ENCODE data around the gene CEP104. TPM values are rescaled to one million over a fixed set of nuclear protein-coding genes. Genes with fewer than 3 reads are reported as not detected.

Gene CEP104
- total RNA-seq, 1 experiment from 2014 or later, result 50.8 TPM

GRCh38 chr1:3884966-3885365, 28.0 kb upstream of the CEP104 start:
- no peaks in the 10 kb centered on the region for H3K4me1 ChIP-seq (ENCODE audit: insufficient read depth, low read length, poor library complexity, severe bottlenecking)
- H3K27ac ChIP-seq (ENCODE audit: low read depth, low read length, poor library complexity, severe bottlenecking), result no peak overlapping the region
- no peak for DNase-seq (ENCODE audit: low spot score)
- ChIA-PET POLR2A (ENCODE audit: low non-redundant PET) (no interaction called here), CTCF (no interaction called here)
- no TSS peak for BruUV-seq (replicated peaks)
- peaks cover 13% of the 10 kb centered on the region for H3K36me3 ChIP-seq (ENCODE audit: insufficient read depth, low read length, poor library complexity, severe bottlenecking)
- no peak for TF ChIP-seq CTCF (conservative IDR thresholded peaks at IDR 0.05; ENCODE audit: low read depth, low read length)
- no peak for TF ChIP-seq EZH2 (IDR thresholded peaks at IDR 0.05; ENCODE audit: borderline replicate concordance, low read depth, low read length, poor library complexity, severe bottlenecking)
- no peak overlapping the region for H3K4me3 ChIP-seq (ENCODE audit: low read depth, low read length, poor library complexity, severe bottlenecking)
- no peaks in the 10 kb centered on the region for H3K27me3 ChIP-seq (replicated peaks; ENCODE audit: insufficient read depth, low read depth, low read length, poor library complexity)
- intact Hi-C loops (cut with micrococcal nuclease; ENCODE audit: unreplicated experiment), result no loop called here
- no peaks in the 10 kb centered on the region for H3K9me3 ChIP-seq (ENCODE audit: low read depth, low read length, poor library complexity, severe bottlenecking)

GRCh38 chr1:3883194-3883925, 26.3 kb upstream of the CEP104 start:
- Histone ChIP-seq H3K4me3 (ENCODE audit: low read depth, low read length, poor library complexity, severe bottlenecking) (no peak overlapping the region), H3K27ac (ENCODE audit: low read depth, low read length, poor library complexity, severe bottlenecking) (no peak overlapping the region), H3K36me3 (ENCODE audit: insufficient read depth, low read length, poor library complexity, severe bottlenecking) (peaks cover 4% of the 10 kb centered on the region), H3K4me1 (ENCODE audit: insufficient read depth, low read length, poor library complexity, severe bottlenecking) (no peaks in the 10 kb centered on the region), H3K27me3 (replicated peaks; ENCODE audit: insufficient read depth, low read depth, low read length, poor library complexity) (no peaks in the 10 kb centered on the region), H3K9me3 (ENCODE audit: low read depth, low read length, poor library complexity, severe bottlenecking) (peaks cover 6% of the 10 kb centered on the region)
- TF ChIP-seq EZH2 (IDR thresholded peaks at IDR 0.05; ENCODE audit: borderline replicate concordance, low read depth, low read length, poor library complexity, severe bottlenecking) (no peak), CTCF (conservative IDR thresholded peaks at IDR 0.05; ENCODE audit: low read depth, low read length) (no peak)
- no TSS peak for BruUV-seq (replicated peaks)
- intact Hi-C loops (cut with micrococcal nuclease; ENCODE audit: unreplicated experiment), result no loop called here
- no peak for DNase-seq (ENCODE audit: low spot score)
- POLR2A ChIA-PET (ENCODE audit: low non-redundant PET), result no interaction called here
- CTCF ChIA-PET, result interaction anchor here (0.7 kb wide), 1 partner anchor 1862 kb away, joined by 4 read pairs; no protein-coding TSS in a partner anchor

GRCh38 chr1:3881193-3881480, 24.1 kb upstream of the CEP104 start:
- BruUV-seq (replicated peaks), result no TSS peak
- ChIA-PET CTCF (no interaction called here), POLR2A (ENCODE audit: low non-redundant PET) (no interaction called here)
- Histone ChIP-seq H3K36me3 (ENCODE audit: insufficient read depth, low read length, poor library complexity, severe bottlenecking) (peaks cover 4% of the 10 kb centered on the region), H3K4me3 (ENCODE audit: low read depth, low read length, poor library complexity, severe bottlenecking) (no peak overlapping the region), H3K27ac (ENCODE audit: low read depth, low read length, poor library complexity, severe bottlenecking) (no peak overlapping the region), H3K9me3 (ENCODE audit: low read depth, low read length, poor library complexity, severe bottlenecking) (peaks cover 7% of the 10 kb centered on the region), H3K27me3 (replicated peaks; ENCODE audit: insufficient read depth, low read depth, low read length, poor library complexity) (no peaks in the 10 kb centered on the region), H3K4me1 (ENCODE audit: insufficient read depth, low read length, poor library complexity, severe bottlenecking) (no peaks in the 10 kb centered on the region)
- intact Hi-C loops (cut with micrococcal nuclease; ENCODE audit: unreplicated experiment), result no loop called here
- TF ChIP-seq CTCF (conservative IDR thresholded peaks at IDR 0.05; ENCODE audit: low read depth, low read length) (no peak), EZH2 (IDR thresholded peaks at IDR 0.05; ENCODE audit: borderline replicate concordance, low read depth, low read length, poor library complexity, severe bottlenecking) (no peak)
- no peak for DNase-seq (ENCODE audit: low spot score)
